ENCODE results near the gene MEIS1.
"Not testable (repeated sequence)": the region's sequence is repeated elsewhere in the genome, so short reads cannot be mapped to it uniquely, and the experiment has no call there.

Gene MEIS1

DNA sequence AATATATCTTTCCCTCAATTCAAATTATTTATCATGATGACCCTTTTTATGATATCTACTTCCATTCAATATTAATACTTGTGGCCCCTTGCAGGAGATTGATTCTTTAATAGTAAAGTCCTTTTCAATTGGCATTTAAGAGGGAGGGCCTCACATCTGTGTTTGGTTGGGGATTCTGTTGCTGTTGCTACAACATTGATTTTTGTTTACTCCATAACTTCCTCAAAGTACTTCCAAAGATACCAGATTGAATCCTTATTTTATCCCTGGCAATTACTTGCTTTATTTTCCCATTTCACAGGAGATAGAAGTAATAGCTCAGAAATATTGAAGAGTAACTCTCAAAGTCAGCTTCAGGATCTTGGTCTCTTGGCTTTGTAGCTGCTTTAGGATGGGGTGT is 32.8 kb downstream of the MEIS1 start:
- DNase-seq (ENCODE audit: low spot score), result no peak

- DNase-seq (ENCODE audit: low spot score), result no peak
These were observed 34.4 kb downstream of the MEIS1 start for GRCh38 chr2:66469214-66469902.

DNA sequence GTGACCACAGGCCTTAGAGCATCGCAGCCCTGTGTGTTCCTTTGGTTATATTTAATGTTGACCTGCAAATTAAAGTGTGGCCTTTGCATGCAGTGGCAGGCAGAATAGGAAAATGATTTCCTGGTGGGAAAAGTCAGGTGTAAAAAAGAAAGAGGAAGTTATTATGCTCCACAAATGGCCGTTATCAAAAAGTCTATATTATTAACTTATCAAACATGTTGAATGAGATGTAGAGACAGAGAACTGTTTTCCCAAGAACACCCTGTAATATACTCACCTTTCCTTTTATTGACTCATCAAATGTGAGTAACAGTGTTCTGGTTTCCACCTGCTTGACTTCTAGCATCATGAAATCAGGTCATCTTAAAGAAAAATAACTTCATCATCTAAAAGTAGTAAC is 35.3 kb downstream of the MEIS1 start:
- no peak for DNase-seq (ENCODE audit: low spot score)

DNA sequence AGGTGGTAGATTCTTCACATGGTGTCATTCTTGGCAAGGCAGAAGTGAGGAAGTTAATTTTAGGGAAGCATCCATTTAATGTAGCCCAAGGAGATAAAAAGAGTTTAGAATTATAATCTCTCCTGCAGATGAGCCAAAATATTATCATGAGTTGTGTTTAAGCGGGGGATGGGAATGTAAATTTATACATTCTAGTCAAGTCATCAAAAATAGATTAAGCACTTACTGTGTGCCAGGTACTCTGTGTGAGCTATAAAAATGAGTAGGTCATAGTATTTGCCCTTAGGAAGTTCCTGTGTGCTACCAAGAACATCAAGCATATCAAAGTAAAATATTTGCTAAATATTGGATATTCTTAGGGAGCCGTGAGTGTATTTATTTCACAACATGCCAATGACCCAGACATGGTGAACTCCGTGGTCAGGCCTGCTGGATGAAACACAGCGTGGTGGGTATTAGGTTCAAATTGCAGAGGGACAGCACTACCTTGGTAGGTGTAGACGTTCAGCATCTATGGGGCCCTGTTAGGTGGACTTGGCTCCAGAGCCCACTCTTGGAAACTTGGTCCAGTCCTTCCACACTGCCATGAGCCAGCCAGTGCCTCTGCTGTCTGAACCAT is 37.4 kb downstream of the MEIS1 start:
- no peak for DNase-seq (ENCODE audit: low spot score)

DNA sequence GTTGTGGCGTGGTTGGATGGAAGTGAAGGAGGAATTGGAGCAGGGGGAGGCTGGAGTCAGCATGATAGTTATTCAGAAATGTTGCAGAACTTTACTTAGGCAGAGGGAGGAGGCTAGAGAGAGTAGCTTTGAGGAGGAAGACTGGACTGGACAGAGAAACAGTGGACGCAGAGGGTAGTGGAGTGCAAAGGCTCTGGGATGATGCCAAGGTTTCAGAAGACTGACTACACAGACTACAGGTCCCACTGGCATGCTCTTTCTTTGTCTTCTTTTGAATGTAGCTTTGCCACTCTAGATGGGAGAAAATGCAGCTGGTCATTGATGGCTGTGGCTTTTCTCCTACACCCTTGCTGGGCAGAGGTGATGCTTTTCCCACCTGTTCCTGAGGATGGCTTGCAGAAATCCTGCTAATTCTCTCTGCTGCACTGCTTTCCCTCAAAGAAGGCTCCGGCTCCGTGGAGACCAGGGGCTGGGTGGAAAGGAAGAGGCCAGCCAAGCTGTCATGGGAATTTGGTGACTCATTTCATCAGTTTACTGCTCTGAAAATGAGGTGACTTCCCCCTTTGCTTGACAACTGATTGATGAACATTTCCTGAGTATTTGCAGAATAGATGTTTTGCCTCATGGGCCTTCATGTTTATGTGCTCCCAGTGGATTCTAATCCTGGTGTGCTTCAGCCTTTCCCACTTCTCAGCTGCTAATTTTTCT is 42.4 kb downstream of the MEIS1 start:
- no peak for DNase-seq (ENCODE audit: low spot score)

- no peak for DNase-seq (ENCODE audit: low spot score)
These were observed 43.4 kb downstream of the MEIS1 start for GRCh38 chr2:66478299-66478698.

DNA sequence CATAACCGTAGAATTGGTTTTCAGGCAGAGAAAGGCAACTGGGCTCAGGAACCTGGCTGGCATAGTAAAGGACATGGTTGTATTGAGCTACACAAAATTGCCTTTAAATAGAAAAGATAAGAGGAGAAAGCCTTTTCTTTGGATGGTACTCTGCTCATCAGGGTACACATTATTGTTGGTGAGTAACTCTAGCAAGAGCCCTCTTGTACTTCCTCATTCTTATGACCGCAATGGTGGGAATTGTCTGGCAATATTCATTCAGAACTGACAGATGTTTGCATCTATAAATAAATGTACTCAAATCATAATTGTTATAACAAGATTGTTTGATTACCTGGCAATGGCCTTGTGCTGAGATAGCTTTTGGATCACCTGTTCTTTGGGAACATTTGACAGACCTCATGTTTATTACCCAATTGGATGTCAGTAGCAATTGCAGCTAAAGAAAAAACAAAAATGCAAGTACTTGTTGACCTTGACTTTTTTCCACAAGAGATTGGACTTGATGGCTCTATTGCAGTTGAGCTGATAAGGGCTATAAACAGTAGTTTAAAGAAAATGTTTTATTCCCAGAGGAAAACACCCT is 43.9 kb downstream of the MEIS1 start:
- no peak for DNase-seq (ENCODE audit: low spot score)

DNA sequence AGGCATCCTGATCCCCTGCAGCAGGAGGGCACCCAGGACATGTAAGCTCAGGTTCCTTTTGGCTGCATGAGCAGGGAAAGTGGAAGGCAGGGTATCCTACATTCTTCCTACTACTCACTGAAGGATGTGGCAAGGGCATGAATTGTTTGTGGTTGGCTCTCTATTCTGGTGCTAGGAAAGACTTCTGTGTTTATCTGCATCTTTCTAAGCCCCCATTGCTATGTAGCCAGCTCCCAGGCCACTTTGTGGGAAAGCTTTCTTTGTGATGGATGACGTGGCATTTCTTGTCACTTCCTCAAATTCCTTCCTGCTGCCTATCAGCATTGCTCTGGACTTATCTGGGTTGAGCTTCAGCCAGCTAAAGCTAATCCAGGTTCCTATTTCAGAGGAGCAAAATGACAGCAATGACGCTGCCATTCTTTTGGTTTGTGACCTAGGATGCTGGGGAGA is 46.2 kb downstream of the MEIS1 start:
- no peak for DNase-seq (ENCODE audit: low spot score)

- DNase-seq (ENCODE audit: low spot score), result not testable (repeated sequence)
These were observed 50.3 kb downstream of the MEIS1 start for GRCh38 chr2:66485252-66485651.

GRCh38 chr2:66488946-66489345 is 54.0 kb downstream of the MEIS1 start:
- DNase-seq (ENCODE audit: low spot score), result no peak

DNA sequence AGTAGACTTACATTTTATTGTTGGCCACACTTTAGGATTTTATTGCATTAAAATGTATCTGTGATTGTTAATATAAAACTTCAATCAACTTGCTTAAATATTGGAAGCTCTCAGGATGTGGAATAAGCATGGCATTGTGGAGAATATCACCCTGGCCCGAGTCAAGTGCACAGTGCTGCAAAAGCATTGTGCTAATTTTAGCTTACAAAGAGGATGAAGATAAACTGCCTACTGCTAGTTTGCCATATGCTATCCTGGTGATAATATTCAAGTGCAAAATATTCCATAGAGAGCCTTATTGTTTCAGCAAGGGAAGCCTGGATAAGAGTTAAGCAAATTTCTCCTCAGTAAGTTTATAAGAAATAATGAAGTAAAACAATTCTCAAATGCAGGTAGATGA is 54.5 kb downstream of the MEIS1 start:
- no peak for DNase-seq (ENCODE audit: low spot score)

- no peak for DNase-seq (ENCODE audit: low spot score)
These were observed 55.7 kb downstream of the MEIS1 start for GRCh38 chr2:66490588-66491001.

DNA sequence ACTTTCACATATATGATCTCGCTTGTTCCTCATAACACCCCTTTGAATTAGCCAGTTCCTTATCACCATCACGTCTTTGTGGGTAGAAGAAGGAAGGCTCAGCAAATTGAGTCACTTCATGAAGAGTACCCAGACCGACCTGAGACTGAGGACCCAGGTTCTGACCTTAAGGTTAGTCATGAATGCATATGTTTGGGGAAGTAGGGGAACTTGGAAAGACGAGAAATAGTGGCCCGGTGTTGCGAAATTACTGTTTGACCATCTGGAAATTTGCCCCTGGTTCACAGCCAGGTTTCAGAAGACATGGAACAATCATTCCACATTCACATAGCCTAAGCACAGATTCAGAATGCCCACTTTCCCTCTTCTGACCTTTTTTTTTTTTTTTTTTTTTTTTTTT is 59.8 kb downstream of the MEIS1 start:
- no peak for DNase-seq (ENCODE audit: low spot score)

GRCh38 chr2:66495788-66496640 is 61.1 kb downstream of the MEIS1 start:
- no peak for DNase-seq (ENCODE audit: low spot score)

DNA sequence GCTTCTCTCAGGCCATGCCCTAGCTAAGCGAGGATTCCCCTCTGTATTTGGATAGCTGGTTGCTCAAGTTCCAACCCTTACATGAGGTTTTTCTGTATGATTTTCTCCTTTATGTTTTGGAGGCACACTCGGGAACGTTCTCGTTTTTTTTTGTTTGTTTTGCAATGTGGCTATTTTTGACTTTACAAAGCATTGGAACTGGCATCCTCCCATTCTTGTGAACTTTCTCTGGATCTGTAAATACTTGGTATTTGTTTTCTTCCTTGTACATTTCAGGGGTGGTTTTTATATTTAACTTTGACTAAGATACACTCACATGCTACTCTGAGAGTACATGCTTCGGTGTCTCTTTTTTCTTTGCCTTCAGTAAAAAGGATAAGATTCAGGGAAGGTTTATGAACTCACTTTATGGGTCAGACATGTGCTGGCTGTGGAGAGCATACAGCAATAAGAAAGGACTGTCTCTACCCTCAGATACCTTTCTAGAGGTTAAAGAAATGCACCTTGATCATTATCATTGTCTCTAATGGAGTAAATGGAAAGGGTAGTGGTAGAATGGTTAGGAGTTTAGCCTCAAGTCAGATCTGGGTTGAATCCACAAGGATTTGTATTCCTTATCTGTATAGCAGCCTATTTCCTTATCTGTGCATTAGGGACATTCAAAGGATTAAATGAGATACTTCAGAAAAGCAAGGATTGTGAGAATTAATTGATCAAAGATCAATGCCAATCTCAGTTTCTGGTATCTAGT is 61.9 kb downstream of the MEIS1 start:
- no peak for DNase-seq (ENCODE audit: low spot score)

GRCh38 chr2:66497431-66498288 is 62.7 kb downstream of the MEIS1 start:
- DNase-seq (ENCODE audit: low spot score), result no peak

DNA sequence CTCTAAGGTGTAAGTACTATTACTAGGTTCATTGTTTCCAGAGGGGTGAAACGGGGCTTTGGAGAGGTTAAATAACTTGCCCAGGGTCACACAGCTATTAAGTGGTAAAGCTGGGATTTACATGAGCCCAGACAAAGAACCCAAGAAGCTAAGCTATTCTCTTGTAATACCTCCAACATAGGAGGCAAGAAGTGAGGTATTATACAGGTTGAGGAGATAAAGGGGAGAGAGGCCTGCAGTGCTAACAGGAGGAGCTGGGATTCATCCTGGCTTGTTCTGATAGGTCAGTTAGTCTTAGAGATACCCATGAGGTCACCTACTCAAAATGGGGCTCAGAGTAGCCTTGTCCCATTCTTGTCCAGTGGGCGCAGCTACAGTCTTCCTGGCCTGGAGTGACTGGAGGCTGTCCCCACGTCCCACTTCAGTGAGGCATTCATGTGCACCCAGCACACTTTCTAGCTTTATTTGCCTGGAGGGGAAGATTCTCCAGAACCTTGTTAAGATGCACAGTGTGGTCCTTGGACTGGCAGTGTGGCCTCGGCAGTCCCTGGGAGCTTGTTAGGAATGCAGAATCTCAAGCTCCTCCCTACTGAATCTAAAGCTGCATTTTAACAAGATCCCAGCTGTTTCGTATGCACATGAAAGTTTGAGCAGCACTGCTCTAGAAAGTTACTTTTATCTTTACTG is 63.5 kb downstream of the MEIS1 start:
- DNase-seq (ENCODE audit: low spot score), result no peak

GRCh38 chr2:66501267-66501666 is 66.3 kb downstream of the MEIS1 start:
- no peak for DNase-seq (ENCODE audit: low spot score)

- no peak for DNase-seq (ENCODE audit: low spot score)
These were observed 71.3 kb downstream of the MEIS1 start for GRCh38 chr2:66506265-66506664.
